PC-9 (cell line): ENCODE measurements around the gene ERBB4. TPM values are rescaled to one million over a fixed set of nuclear protein-coding genes. Genes with fewer than 3 reads are reported as not detected.
A peak's percentile ranks its signal among the peaks of the same experiment; 100 is the strongest.

Experiments used
- BruUV-seq: library from RNA; stranded (reverse); fragments of 400-500 nt; replicated peaks from 2 replicates; lab custom pipeline; 2021; lab: Mats Ljungman, UMichigan
- CTCF ChIA-PET: fragments of 300-600 bp; sonication (Branson Sonifier 250); formaldehyde crosslinking; loops from one replicate; lab custom pipeline; 2022; ENCODE audit warnings: antibody characterized with exemption; lab: Charles Lee
- POLR2A ChIA-PET: fragments of 300-600 bp; sonication (Branson Sonifier 250); formaldehyde crosslinking; loops from one replicate; lab custom pipeline; 2022; ENCODE audit warnings: antibody characterized with exemption; ENCODE audit not compliant: unreplicated experiment; lab: Charles Lee
- DNase-seq, 2 experiments: peaks; one replicate each; pipeline versions ENCODE4 v3.0.0 to v3.0.0-alpha.2; 2015 to 2022; ENCODE audit warnings: mixed read lengths in 1 of 2
- H2AFZ ChIP-seq: fragments of 200-600 bp; sonication (generic); 2 replicates; pipeline ENCODE4 v1.8.1; 2017; ENCODE audit warnings: antibody characterized with exemption
- H3F3A ChIP-seq: fragments of 200-600 bp; sonication (generic); 2 replicates; pipeline ENCODE4 v1.8.1; 2017; ENCODE audit warnings: antibody characterized with exemption, mild to moderate bottlenecking, low read depth; ENCODE audit not compliant: insufficient read depth
- H3K27ac ChIP-seq: fragments of 200-600 bp; sonication (generic); 2 replicates; pipeline ENCODE4 v1.6.1; 2016; ENCODE audit warnings: mixed run types
- H3K27me3 ChIP-seq: fragments of 200-600 bp; sonication (generic); 2 replicates; pipeline ENCODE4 v1.6.1; 2016; ENCODE audit warnings: low read depth, mixed run types; ENCODE audit not compliant: insufficient read depth
- H3K36me3 ChIP-seq: fragments of 200-600 bp; sonication (generic); 2 replicates; pipeline ENCODE4 v1.6.1; 2016; ENCODE audit warnings: low read depth, mixed run types
- H3K4me1 ChIP-seq: fragments of 200-600 bp; sonication (generic); replicated peaks from 2 replicates; pipeline ENCODE4 v1.6.1; 2016; ENCODE audit warnings: mixed run types; ENCODE audit not compliant: insufficient read depth
- H3K4me2 ChIP-seq: fragments of 200-600 bp; sonication (generic); 2 replicates; pipeline ENCODE4 v1.6.1; 2017; ENCODE audit warnings: mixed run types
- H3K4me3 ChIP-seq: fragments of 200-600 bp; sonication (generic); 2 replicates; pipeline ENCODE4 v1.6.1; 2016; ENCODE audit warnings: mixed run types
- H3K79me2 ChIP-seq: fragments of 200-600 bp; sonication (generic); 2 replicates; pipeline ENCODE4 v1.6.1; 2017; ENCODE audit warnings: low read depth, mixed run types
- H3K9me2 ChIP-seq: fragments of 200-600 bp; sonication (generic); 2 replicates; pipeline ENCODE4 v1.8.1; 2017; ENCODE audit warnings: mild to moderate bottlenecking; ENCODE audit not compliant: insufficient read depth
- H3K9me3 ChIP-seq: fragments of 200-600 bp; sonication (generic); 2 replicates; pipeline ENCODE4 v1.8.1; 2016; ENCODE audit warnings: low read depth; ENCODE audit not compliant: insufficient read depth
- H4K20me1 ChIP-seq: fragments of 200-600 bp; sonication (generic); 2 replicates; pipeline ENCODE4 v1.8.1; 2017; ENCODE audit not compliant: insufficient read depth
- CTCF ChIP-seq: fragments of 200-600 bp; sonication (generic); conservative IDR thresholded peaks from 2 replicates; pipeline ENCODE4 v1.6.1; 2017; ENCODE audit warnings: mixed run types, antibody characterized with exemption, mild to moderate bottlenecking, moderate library complexity
- EZH2 ChIP-seq: fragments of 200-600 bp; sonication (generic); IDR thresholded peaks from 2 replicates; pipeline ENCODE4 v1.8.0; 2017; ENCODE audit warnings: antibody characterized with exemption, low read depth
- intact Hi-C: fragments of 100-400 bp; cut with micrococcal nuclease; formaldehyde crosslinking; loops from one replicate; pipeline ENCODE4 v1.10.0; 2022; ENCODE audit not compliant: unreplicated experiment
- total RNA-seq: library from RNA; stranded (reverse); gene quantifications from 2 replicates; pipeline ENCODE4 v1.2.3, GENCODE V29; 2021

The ERBB4 gene
- total RNA-seq, 1 experiment from 2014 or later = not detected

DNA sequence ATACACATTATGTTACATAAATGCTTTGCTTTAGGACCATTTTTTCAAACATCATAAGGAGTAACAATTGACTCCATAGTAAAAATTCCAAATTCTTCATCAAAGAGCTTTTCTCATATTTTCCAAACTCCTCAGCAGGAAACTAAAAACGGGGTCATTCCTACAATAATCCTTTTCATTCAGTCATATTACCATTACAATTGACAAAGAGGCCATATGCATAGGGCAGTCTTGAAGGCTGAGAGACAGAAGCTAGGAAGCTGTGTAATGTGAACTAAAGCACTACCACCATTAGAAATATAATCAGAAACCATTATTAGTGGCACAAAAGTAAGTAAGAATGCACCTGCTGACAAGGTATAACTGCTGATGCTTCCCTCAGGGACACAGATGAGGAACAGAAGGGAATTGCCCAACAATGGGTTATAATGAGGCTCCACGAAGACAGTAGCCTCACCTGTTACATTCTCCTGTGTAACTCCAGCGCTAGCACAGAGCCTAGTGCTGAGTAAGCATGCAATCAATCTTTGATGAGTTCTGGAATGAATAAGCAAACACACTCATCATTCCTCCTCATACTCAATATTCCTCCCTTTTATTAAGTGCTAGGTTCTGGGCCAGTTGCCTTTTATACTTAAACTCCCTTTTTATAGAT, 1039.9 kb downstream of the ERBB4 start:
- Histone ChIP-seq H3K4me3 (no peak overlapping the region), H3K4me2 (no peak overlapping the region), H3K79me2 (no peaks in the 10 kb centered on the region), H3F3A (no peaks in the 10 kb centered on the region), H3K9me3 (no peaks in the 10 kb centered on the region), H3K27ac (no peak overlapping the region), H2AFZ (no peak overlapping the region), H3K36me3 (no peaks in the 10 kb centered on the region), H3K9me2 (no peaks in the 10 kb centered on the region), H3K4me1 (no peaks in the 10 kb centered on the region), H4K20me1 (no peaks in the 10 kb centered on the region), H3K27me3 (no peaks in the 10 kb centered on the region)
- no TSS peak for BruUV-seq
- CTCF ChIA-PET = no interaction called here
- DNase-seq = no peak
- intact Hi-C loops = no loop called here
- POLR2A ChIA-PET = no interaction called here
- no peak for TF ChIP-seq EZH2
- TF ChIP-seq CTCF = no peak

GRCh38 chr2:211495339-211495738, 1043.3 kb downstream of the ERBB4 start:
- BruUV-seq = no TSS peak
- CTCF ChIA-PET = no interaction called here
- intact Hi-C loops = no loop called here

GRCh38 chr2:211494536-211494935, 1044.1 kb downstream of the ERBB4 start:
- POLR2A ChIA-PET = no interaction called here
- Histone ChIP-seq H3K79me2 (no peaks in the 10 kb centered on the region), H3F3A (no peaks in the 10 kb centered on the region), H3K27me3 (no peaks in the 10 kb centered on the region), H3K9me2 (no peaks in the 10 kb centered on the region), H3K9me3 (no peaks in the 10 kb centered on the region), H3K36me3 (no peaks in the 10 kb centered on the region), H4K20me1 (no peaks in the 10 kb centered on the region), H3K27ac (no peak overlapping the region), H3K4me2 (no peak overlapping the region), H3K4me3 (no peak overlapping the region), H2AFZ (0 out of 2 replicates have a peak overlapping the region, but pooled peaks have one; percentile 55), H3K4me1 (no peaks in the 10 kb centered on the region)
- intact Hi-C loops = no loop called here
- CTCF ChIA-PET = no interaction called here
- no peak for DNase-seq
- TF ChIP-seq EZH2 (no peak), CTCF (no peak)
- no TSS peak for BruUV-seq

More at GRCh38 chr2:211495339-211495738, 1043.3 kb downstream of the ERBB4 start:
- Histone ChIP-seq H3K4me1 (no peaks in the 10 kb centered on the region), H3K9me2 (no peaks in the 10 kb centered on the region), H3K9me3 (no peaks in the 10 kb centered on the region), H3K4me3 (no peak overlapping the region), H3K27me3 (no peaks in the 10 kb centered on the region), H2AFZ (no peak overlapping the region), H3K36me3 (no peaks in the 10 kb centered on the region), H3K4me2 (no peak overlapping the region), H3F3A (no peaks in the 10 kb centered on the region), H3K27ac (no peak overlapping the region), H4K20me1 (no peaks in the 10 kb centered on the region), H3K79me2 (no peaks in the 10 kb centered on the region)
- TF ChIP-seq EZH2 (no peak), CTCF (no peak)
- POLR2A ChIA-PET = no interaction called here
- no peak for DNase-seq
